H9 (cell line): ENCODE data around the gene LUZP2. TPM values are rescaled to one million over a fixed set of nuclear protein-coding genes. Genes with fewer than 3 reads are reported as not detected.

Experiments used
- DNase-seq: peaks from one replicate; pipeline ENCODE4 v3.0.0-alpha.2; 2017
- H2AFZ ChIP-seq: one replicate; pipeline ENCODE4 v1.6.1; 2013; ENCODE audit warnings: mild to moderate bottlenecking, low read length, control low read depth, moderate library complexity
- H2AK5ac ChIP-seq: 2 replicates; pipeline ENCODE4 v1.6.1; 2013; ENCODE audit warnings: low read length, control low read depth, mixed read lengths; ENCODE audit not compliant: insufficient read length
- H2BK120ac ChIP-seq: one replicate; pipeline ENCODE4 v1.6.1; 2013; ENCODE audit warnings: low read depth, mild to moderate bottlenecking, low read length, control low read depth, inconsistent platforms; ENCODE audit not compliant: poor library complexity, severe bottlenecking
- H2BK12ac ChIP-seq: 2 replicates; pipeline ENCODE4 v1.6.1; 2013; ENCODE audit warnings: low read length, control low read depth, mixed read lengths, low read depth; ENCODE audit not compliant: insufficient read length
- H2BK15ac ChIP-seq: 2 replicates; pipeline ENCODE4 v1.6.1; 2013; ENCODE audit warnings: low read depth, low read length, control low read depth
- H2BK20ac ChIP-seq: one replicate; pipeline ENCODE4 v1.6.1; 2013; ENCODE audit warnings: low read depth, mild to moderate bottlenecking, low read length, control low read depth, inconsistent platforms; ENCODE audit not compliant: poor library complexity, severe bottlenecking
- H2BK5ac ChIP-seq: 2 replicates; pipeline ENCODE4 v1.6.1; 2013; ENCODE audit warnings: low read length, control low read depth, mixed read lengths; ENCODE audit not compliant: insufficient read length
- H3K14ac ChIP-seq: 2 replicates; pipeline ENCODE4 v1.6.1; 2013; ENCODE audit warnings: low read length, control low read depth; ENCODE audit not compliant: insufficient read depth
- H3K18ac ChIP-seq: 2 replicates; pipeline ENCODE4 v1.6.1; 2013; ENCODE audit warnings: low read depth, mild to moderate bottlenecking, mixed read lengths, low read length, control low read depth; ENCODE audit not compliant: insufficient read length
- H3K23ac ChIP-seq: 2 replicates; pipeline ENCODE4 v1.6.1; 2013; ENCODE audit warnings: low read length, control low read depth, mixed read lengths, low read depth; ENCODE audit not compliant: insufficient read length
- H3K23me2 ChIP-seq: 2 replicates; pipeline ENCODE4 v1.6.1; 2013; ENCODE audit warnings: low read depth, mild to moderate bottlenecking, mixed read lengths, low read length, control low read depth; ENCODE audit not compliant: insufficient read length, poor library complexity, severe bottlenecking
- H3K27ac ChIP-seq: 2 replicates; pipeline ENCODE4 v1.5.1; 2013; ENCODE audit warnings: low read length, control low read depth, mixed read lengths, low read depth; ENCODE audit not compliant: insufficient read length
- H3K27me3 ChIP-seq: 2 replicates; pipeline ENCODE4 v1.6.1; 2013; ENCODE audit warnings: low read length, control low read depth, inconsistent platforms; ENCODE audit not compliant: insufficient read depth
- H3K4ac ChIP-seq: 2 replicates; pipeline ENCODE4 v1.6.1; 2013; ENCODE audit warnings: low read depth, mild to moderate bottlenecking, control low read depth, inconsistent platforms, low read length, moderate library complexity
- H3K4me1 ChIP-seq: 2 replicates; pipeline ENCODE4 v1.6.1; 2013; ENCODE audit warnings: low read length, control low read depth, inconsistent platforms; ENCODE audit not compliant: insufficient read depth
- H3K4me2 ChIP-seq: 2 replicates; pipeline ENCODE4 v1.6.1; 2013; ENCODE audit warnings: low read length, control low read depth, mixed read lengths; ENCODE audit not compliant: insufficient read length, insufficient read depth
- H3K56ac ChIP-seq: 2 replicates; pipeline ENCODE4 v1.6.1; 2013; ENCODE audit warnings: low read depth, mild to moderate bottlenecking, mixed read lengths, low read length, control low read depth; ENCODE audit not compliant: insufficient read length
- H3K79me1 ChIP-seq: 2 replicates; pipeline ENCODE4 v1.6.1; 2013; ENCODE audit warnings: low read depth, mild to moderate bottlenecking, moderate library complexity, low read length, control low read depth, inconsistent platforms; ENCODE audit not compliant: insufficient read depth, poor library complexity, severe bottlenecking
- H3K79me2 ChIP-seq: 2 replicates; pipeline ENCODE4 v1.6.1; 2013; ENCODE audit warnings: low read length, control low read depth, inconsistent platforms; ENCODE audit not compliant: insufficient read depth
- H3K9ac ChIP-seq: 2 replicates; pipeline ENCODE4 v1.6.1; 2013; ENCODE audit warnings: low read length, control low read depth, mixed read lengths; ENCODE audit not compliant: insufficient read length; ENCODE audit errors: extremely low read depth
- H3K9me3 ChIP-seq: one replicate; pipeline ENCODE4 v1.6.1; 2013; ENCODE audit warnings: low read depth, low read length, inconsistent platforms; ENCODE audit not compliant: control insufficient read depth
- H3T11ph ChIP-seq: one replicate; pipeline ENCODE4 v1.6.1; 2013; ENCODE audit warnings: mild to moderate bottlenecking, low read length, control low read depth, inconsistent platforms
- H4K20me1 ChIP-seq: one replicate; pipeline ENCODE4 v1.6.1; 2013; ENCODE audit not compliant: control insufficient read depth, insufficient read length, insufficient read depth
- H4K5ac ChIP-seq: 2 replicates; pipeline ENCODE4 v1.6.1; 2013; ENCODE audit warnings: low read depth, mild to moderate bottlenecking, mixed read lengths, low read length, control low read depth; ENCODE audit not compliant: insufficient read length
- H4K8ac ChIP-seq: replicated peaks from 2 replicates; pipeline ENCODE4 v1.6.1; 2013; ENCODE audit warnings: low read length, control low read depth, mixed read lengths, low read depth; ENCODE audit not compliant: insufficient read length
- H4K91ac ChIP-seq: 2 replicates; pipeline ENCODE4 v1.6.1; 2013; ENCODE audit warnings: low read depth, mild to moderate bottlenecking, moderate library complexity, mixed read lengths, low read length, control low read depth; ENCODE audit not compliant: insufficient read length
- H3K27ac Mint-ChIP-seq, 3 experiments: 2 replicates in 2 of 3; 3 replicates in 1 of 3; pipeline ENCODE4 v1.8.0; 2020 to 2021; ENCODE audit warnings: mixed read lengths in 3 of 3, mild to moderate bottlenecking in 1 of 3, moderate library complexity in 1 of 3
- H3K27me3 Mint-ChIP-seq: 2 replicates; pipeline ENCODE4 v1.8.0; 2021; ENCODE audit warnings: low read depth, mild to moderate bottlenecking, moderate library complexity, mixed read lengths
- H3K36me3 Mint-ChIP-seq, 3 experiments: 2 replicates in 2 of 3; 3 replicates in 1 of 3; pipeline ENCODE4 v1.8.0; 2020 to 2021; ENCODE audit warnings: low read depth in 3 of 3, mixed read lengths in 3 of 3; ENCODE audit not compliant: insufficient read depth in 1 of 3
- H3K4me1 Mint-ChIP-seq, 2 experiments: 2 replicates each; pipeline ENCODE4 v1.8.0; 2020; ENCODE audit warnings: mixed read lengths in 2 of 2
- H3K4me3 Mint-ChIP-seq, 2 experiments: 2 replicates in 1 of 2; 3 replicates in 1 of 2; pipeline ENCODE4 v1.8.0; 2020 to 2021; ENCODE audit warnings: mild to moderate bottlenecking in 2 of 2, mixed read lengths in 2 of 2, moderate library complexity in 1 of 2
- H3K9me3 Mint-ChIP-seq, 2 experiments: 2 replicates in 1 of 2; 3 replicates in 1 of 2; pipeline ENCODE4 v1.8.0; 2020; ENCODE audit warnings: mild to moderate bottlenecking in 2 of 2, mixed read lengths in 2 of 2, moderate library complexity in 1 of 2
- WGBS: extraction: QIAGEN DNeasy Blood & Tissue Kit; methylation state at CpG from one replicate; pipeline ENCODE4 v1.1.7; 2013; ENCODE audit warnings: missing lambda C conversion rate, low lambda C conversion rate, mixed read lengths; ENCODE audit not compliant: insufficient read length; ENCODE audit errors: extremely low coverage; 5-methylcytosine and 5-hydroxymethylcytosine counted together
- total RNA-seq: library from RNA; stranded (reverse); gene quantifications from 2 replicates; pipeline ENCODE4 v1.2.1, GENCODE V29; 2021
- TF ChIP-seq, protein P1 (sequence below): fragments of 200-600 bp; sonication (generic); conservative IDR thresholded peaks from 3 replicates; pipeline ENCODE4 v1.8.0; 2021; ENCODE audit warnings: antibody characterized with exemption, mild to moderate bottlenecking

LUZP2 gene
- total RNA-seq, 1 experiment from 2014 or later = 25.4 TPM

DNA sequence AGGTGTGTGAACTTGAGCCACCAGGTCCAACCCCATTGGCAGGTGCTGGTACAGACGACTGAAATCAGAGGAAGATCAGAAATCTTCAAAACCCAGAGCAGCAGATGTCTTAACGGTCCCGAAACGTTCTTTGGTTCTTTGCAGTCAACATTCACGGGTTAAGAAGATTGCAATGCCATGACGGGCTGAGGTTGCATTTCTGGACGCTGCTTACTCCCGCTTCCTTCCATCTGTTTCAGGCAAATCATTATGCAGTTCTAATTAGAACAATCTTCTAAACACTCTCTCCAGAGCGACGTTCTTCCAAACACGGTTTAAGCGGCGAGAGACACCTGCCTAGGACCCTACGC, 492 bp upstream of the LUZP2 start:
- TF ChIP-seq, protein P1, sequence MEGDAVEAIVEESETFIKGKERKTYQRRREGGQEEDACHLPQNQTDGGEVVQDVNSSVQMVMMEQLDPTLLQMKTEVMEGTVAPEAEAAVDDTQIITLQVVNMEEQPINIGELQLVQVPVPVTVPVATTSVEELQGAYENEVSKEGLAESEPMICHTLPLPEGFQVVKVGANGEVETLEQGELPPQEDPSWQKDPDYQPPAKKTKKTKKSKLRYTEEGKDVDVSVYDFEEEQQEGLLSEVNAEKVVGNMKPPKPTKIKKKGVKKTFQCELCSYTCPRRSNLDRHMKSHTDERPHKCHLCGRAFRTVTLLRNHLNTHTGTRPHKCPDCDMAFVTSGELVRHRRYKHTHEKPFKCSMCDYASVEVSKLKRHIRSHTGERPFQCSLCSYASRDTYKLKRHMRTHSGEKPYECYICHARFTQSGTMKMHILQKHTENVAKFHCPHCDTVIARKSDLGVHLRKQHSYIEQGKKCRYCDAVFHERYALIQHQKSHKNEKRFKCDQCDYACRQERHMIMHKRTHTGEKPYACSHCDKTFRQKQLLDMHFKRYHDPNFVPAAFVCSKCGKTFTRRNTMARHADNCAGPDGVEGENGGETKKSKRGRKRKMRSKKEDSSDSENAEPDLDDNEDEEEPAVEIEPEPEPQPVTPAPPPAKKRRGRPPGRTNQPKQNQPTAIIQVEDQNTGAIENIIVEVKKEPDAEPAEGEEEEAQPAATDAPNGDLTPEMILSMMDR = no peak

More for the DNA sequence above, 492 bp upstream of the LUZP2 start:
- peaks cover 5% of the 10 kb centered on the region; the same call in 1 of the 2 replicates for H3K27me3 ChIP-seq
- Mint-ChIP-seq H3K36me3 (peaks cover 0 to 1% (median 0%) of the 10 kb centered on the region in 3 experiments; a peak in 1 of 7 replicates), H3K27ac (peak overlapping the region in 1 of 3 experiments; percentile 49; a peak in 3 of 7 replicates), H3K9me3 (no peaks in the 10 kb centered on the region), H3K4me3 (peak overlapping the region; percentile 87 to 93), H3K27me3 (peaks cover 41% of the 10 kb centered on the region), H3K4me1 (peaks cover 21 to 36% of the 10 kb centered on the region in 2 experiments)
- H3K79me1 ChIP-seq = no peaks in the 10 kb centered on the region
- H2AFZ ChIP-seq = peak overlapping the region; percentile 43
- H2BK120ac ChIP-seq = no peak overlapping the region
- WGBS = no CpG with 5 or more reads among the region's 14 CpGs
- no peak overlapping the region for H3K27ac ChIP-seq
- no peaks in the 10 kb centered on the region for H4K20me1 ChIP-seq
- peak overlapping the region; percentile 20 for H3K9ac ChIP-seq
- no peak overlapping the region for H4K91ac ChIP-seq
- H4K8ac ChIP-seq = no peak overlapping the region
- no peak overlapping the region for H2BK12ac ChIP-seq
- H2BK15ac ChIP-seq = no peak overlapping the region
- peaks cover 14% of the 10 kb centered on the region for H3K23me2 ChIP-seq
- H3K23ac ChIP-seq = no peak overlapping the region
- no peak overlapping the region for H2BK20ac ChIP-seq
- no peaks in the 10 kb centered on the region for H3K4me1 ChIP-seq
- H3K4me2 ChIP-seq = peak overlapping the region; percentile 99
- no peak overlapping the region; the same call in 1 of the 2 replicates for H3K14ac ChIP-seq
- no peak overlapping the region for H2AK5ac ChIP-seq
- no peak overlapping the region for H3T11ph ChIP-seq
- no peak overlapping the region for H3K4ac ChIP-seq
- H3K79me2 ChIP-seq = no peaks in the 10 kb centered on the region
- no peak for DNase-seq
- no peaks in the 10 kb centered on the region for H3K9me3 ChIP-seq
- H4K5ac ChIP-seq = no peak overlapping the region
- H2BK5ac ChIP-seq = no peak overlapping the region
- H3K56ac ChIP-seq = no peak overlapping the region
- H3K18ac ChIP-seq = no peak overlapping the region
